Measurements from ENCODE around the gene COPE.

DNA sequence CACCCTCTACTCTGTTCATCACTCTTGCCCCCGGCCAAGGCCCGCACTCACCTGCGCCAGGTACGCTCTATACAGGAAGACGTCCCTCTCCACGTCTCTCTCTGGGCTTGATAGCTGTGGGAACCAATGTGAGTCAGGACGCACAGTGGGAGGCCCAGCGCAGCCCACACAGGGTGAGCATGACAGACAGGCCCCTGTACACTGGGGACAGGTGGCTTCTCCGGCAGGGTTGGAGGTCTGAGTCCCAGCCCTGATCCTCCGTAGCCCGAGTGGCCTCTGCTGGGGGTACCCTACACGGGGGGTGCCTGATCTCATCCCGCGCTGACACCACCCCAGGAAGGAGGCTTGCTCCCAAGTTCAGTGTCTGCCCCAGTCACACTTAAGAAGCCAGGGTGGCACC lies 6.3 kb downstream of the COPE start:
- no peak for TF ChIP-seq EZH2 (IDR thresholded peaks at IDR 0.05; ENCODE audit: borderline replicate concordance, insufficient read depth, low read length, poor library complexity, severe bottlenecking)
- TF ChIP-seq, protein P1, sequence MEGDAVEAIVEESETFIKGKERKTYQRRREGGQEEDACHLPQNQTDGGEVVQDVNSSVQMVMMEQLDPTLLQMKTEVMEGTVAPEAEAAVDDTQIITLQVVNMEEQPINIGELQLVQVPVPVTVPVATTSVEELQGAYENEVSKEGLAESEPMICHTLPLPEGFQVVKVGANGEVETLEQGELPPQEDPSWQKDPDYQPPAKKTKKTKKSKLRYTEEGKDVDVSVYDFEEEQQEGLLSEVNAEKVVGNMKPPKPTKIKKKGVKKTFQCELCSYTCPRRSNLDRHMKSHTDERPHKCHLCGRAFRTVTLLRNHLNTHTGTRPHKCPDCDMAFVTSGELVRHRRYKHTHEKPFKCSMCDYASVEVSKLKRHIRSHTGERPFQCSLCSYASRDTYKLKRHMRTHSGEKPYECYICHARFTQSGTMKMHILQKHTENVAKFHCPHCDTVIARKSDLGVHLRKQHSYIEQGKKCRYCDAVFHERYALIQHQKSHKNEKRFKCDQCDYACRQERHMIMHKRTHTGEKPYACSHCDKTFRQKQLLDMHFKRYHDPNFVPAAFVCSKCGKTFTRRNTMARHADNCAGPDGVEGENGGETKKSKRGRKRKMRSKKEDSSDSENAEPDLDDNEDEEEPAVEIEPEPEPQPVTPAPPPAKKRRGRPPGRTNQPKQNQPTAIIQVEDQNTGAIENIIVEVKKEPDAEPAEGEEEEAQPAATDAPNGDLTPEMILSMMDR (IDR thresholded peaks at IDR 0.05; ENCODE audit: poor library complexity, severe bottlenecking) = no peak
- no peak for TF ChIP-seq POLR2AphosphoS5 (IDR thresholded peaks at IDR 0.05)
- no peak for TF ChIP-seq EP300 (conservative IDR thresholded peaks at IDR 0.05; ENCODE audit: poor library complexity, severe bottlenecking)
